SH-SY5Y (cell line): Measurements from ENCODE around the gene EHBP1.

Experiments used
- GATA2 ChIP-seq: IDR thresholded peaks from 2 replicates; pipeline ENCODE4 v1.6.1; 2011; ENCODE audit warnings: mild to moderate bottlenecking, low read depth, low read length
- GATA3 ChIP-seq: IDR thresholded peaks from 2 replicates; pipeline ENCODE4 v1.6.1; 2011; ENCODE audit warnings: low read depth, mild to moderate bottlenecking, low read length, moderate library complexity

GRCh38 chr2:63001576-63001975 lies 296.1 kb downstream of the EHBP1 start:
- TF ChIP-seq GATA2 = no peak
- TF ChIP-seq GATA3 = no peak
